K562 (cell line): ENCODE measurements around the gene MARCKSL1. TPM values are rescaled to one million over a fixed set of nuclear protein-coding genes. Genes with fewer than 3 reads are reported as not detected.

Experiments
- ATF7 ChIP-seq: fragments of 450-650 bp; IDR thresholded peaks from 2 replicates; pipeline ENCODE4 v1.7.1; 2014; ENCODE audit warnings: mild to moderate bottlenecking, moderate library complexity
- HMGN3 ChIP-seq: IDR thresholded peaks from 2 replicates; pipeline ENCODE4 v1.6.1; 2011; ENCODE audit warnings: borderline replicate concordance, low read depth, mild to moderate bottlenecking, mixed read lengths, low read length; ENCODE audit not compliant: insufficient read length; ENCODE audit errors: extremely low read depth
- MAX ChIP-seq: sonication (generic); formaldehyde crosslinking; IDR thresholded peaks from 2 replicates; pipeline ENCODE4 v1.9.0; 2022; ENCODE audit warnings: mild to moderate bottlenecking, missing genetic modification reagents
- MEIS2 ChIP-seq: fragments of 450-650 bp; IDR thresholded peaks from 2 replicates; pipeline ENCODE4 v1.6.1; 2014; ENCODE audit warnings: mild to moderate bottlenecking; ENCODE audit not compliant: partially characterized antibody
- PRDM10 ChIP-seq: fragments of 450-650 bp; IDR thresholded peaks from 2 replicates; pipeline ENCODE4 v1.6.1; 2018; ENCODE audit not compliant: partially characterized antibody
- RB1 ChIP-seq: fragments of 450-650 bp; IDR thresholded peaks from 2 replicates; pipeline ENCODE4 v1.6.1; 2017; ENCODE audit warnings: low read depth, mild to moderate bottlenecking
- SP1 ChIP-seq: sonication (generic); formaldehyde crosslinking; IDR thresholded peaks from 2 replicates; pipeline ENCODE4 v1.8.1; 2022; ENCODE audit warnings: mild to moderate bottlenecking, missing genetic modification reagents
- TEAD2 ChIP-seq: fragments of 450-650 bp; IDR thresholded peaks from 2 replicates; pipeline ENCODE4 v1.6.1; 2016; ENCODE audit warnings: missing genetic modification characterization, control low read depth, missing compliant biosample characterization
- TRIM25 ChIP-seq: fragments of 450-650 bp; IDR thresholded peaks from 2 replicates; pipeline ENCODE4 v1.7.0; 2016; ENCODE audit warnings: borderline replicate concordance
- ZBTB11 ChIP-seq, 3 experiments: fragments of 200-800 bp in 1 of 3; fragments of 250-450 bp in 1 of 3; fragments of 450-650 bp in 1 of 3; sonication (Bioruptor Pico) in 1 of 3; sonication (Bioruptor generic) in 1 of 3; formaldehyde crosslinking in 1 of 3; IDR thresholded peaks; 2 replicates each; pipeline versions ENCODE4 v1.6.1 to v1.8.0; 2016 to 2022; ENCODE audit warnings: mild to moderate bottlenecking in 2 of 3, missing genetic modification characterization in 2 of 3, missing compliant biosample characterization in 1 of 3, moderate library complexity in 1 of 3
- ZC3H4 ChIP-seq: sonication (generic); formaldehyde crosslinking; IDR thresholded peaks from 2 replicates; pipeline ENCODE4 v1.9.0; 2021; ENCODE audit warnings: missing genetic modification reagents, borderline replicate concordance
- polyA plus RNA-seq, 8 experiments: library from polyadenylated mRNA; depleted of rRNA in 4 of 8; stranded (reverse) in 5 of 8; unstranded in 3 of 8; fragments of >200 nt; fragmentation: Nextera tagmentation in 2 of 8; fragmentation: Illumina TruSeq in 1 of 8; extraction: Ambion mirVana in 2 of 8; extraction: Trizol in 1 of 8; gene quantifications; 2 replicates each; pipeline versions ENCODE4 v1.2.1 to v1.2.3, GENCODE V29; 2011 to 2014; ENCODE audit warnings: inconsistent platforms in 1 of 8, missing spikeins in 1 of 8
- total RNA-seq, 7 experiments: library from RNA; depleted of rRNA in 6 of 7; stranded (reverse); fragments of >200 nt in 6 of 7; fragmentation: Illumina TruSeq in 2 of 7; extraction: Trizol in 2 of 7; gene quantifications; 2 replicates each; pipeline versions ENCODE4 v1.2.1 to v1.2.3, GENCODE V29; 2011 to 2021; ENCODE audit warnings: low replicate concordance in 1 of 7

Gene MARCKSL1
- total and polyA plus RNA-seq, 9 of the 15 experiments (the other 6 are each of a cell fraction or from before 2014, with no cell fraction given): 14.7 to 325 (median 155) TPM

- TF ChIP-seq PRDM10 (peak; percentile 24), SP1 (CRISPR knock-in tag) (peak; percentile 78), TRIM25 (no peak), TEAD2 (tag) (no peak), MAX (peak; percentile 86), ZBTB11 (CRISPR knock-in tag; IDR thresholded peaks at IDR 0.05) (peak in 1 of 3 experiments; percentile 40; a peak in 1 of 6 replicates), HMGN3 (peak; percentile 91), MEIS2 (no peak), ATF7 (0 out of 2 replicates have a peak, but pooled peaks have one; percentile 25), ZC3H4 (peak; percentile 79; the same call in 1 of the 2 replicates), RB1 (peak; percentile 98)
Measured at GRCh38 chr1:32334864-32335534, 1.0 kb downstream of the MARCKSL1 start (continued).
